HG02943 (cell line): ENCODE measurements around the gene STK17A.
A peak's percentile ranks its signal among the peaks of the same experiment; 100 is the strongest.

Experiments
- ATAC-seq: cut with Tn5 transposase; IDR thresholded peaks from one replicate; pipeline ENCODE4 v1.9.1; 2021; ENCODE audit warnings: mild to moderate bottlenecking, low read depth, moderate library complexity; ENCODE audit not compliant: unreplicated experiment

The STK17A gene

GRCh38 chr7:43629857-43630256 is 46.9 kb downstream of the STK17A start:
- ATAC-seq: no peak

DNA sequence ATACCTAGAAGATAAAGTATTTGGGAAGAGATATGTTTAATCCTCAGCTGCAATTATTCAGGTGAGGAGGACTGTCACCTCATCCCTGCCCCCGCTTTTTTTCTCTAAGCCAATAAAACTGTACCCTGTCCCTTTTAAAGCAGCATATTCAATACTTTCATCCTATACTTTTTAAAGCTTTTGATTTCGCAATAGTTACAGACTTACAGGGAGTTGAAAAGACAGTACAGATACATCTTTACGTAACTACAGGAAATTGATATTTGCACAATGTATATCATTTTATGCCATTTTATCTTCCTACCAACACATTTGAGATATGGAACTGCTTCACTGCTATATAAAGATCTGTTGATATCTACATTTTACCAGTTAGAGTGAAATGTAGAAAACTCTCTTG is 47.6 kb downstream of the STK17A start:
- no peak for ATAC-seq

DNA sequence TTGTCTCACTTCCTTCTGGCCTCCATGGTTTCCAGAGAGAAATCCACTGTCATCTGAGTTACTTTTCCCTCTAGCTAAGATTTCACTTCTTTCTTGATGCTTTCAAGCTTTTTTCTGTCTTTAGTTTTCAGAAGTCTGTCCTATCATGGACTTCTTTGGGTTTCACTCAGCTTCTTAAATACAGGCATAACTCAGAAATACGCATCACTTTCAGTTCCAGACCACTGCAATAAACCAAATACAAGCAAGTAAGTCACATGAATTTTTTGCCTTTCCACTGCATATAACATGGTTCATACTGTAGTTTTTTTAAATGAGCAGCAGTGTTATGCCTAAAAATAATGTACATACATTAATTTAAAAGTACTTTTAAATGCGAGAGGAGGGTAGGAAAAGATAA is 48.7 kb downstream of the STK17A start:
- ATAC-seq: no peak

GRCh38 chr7:43632746-43633145 is 49.8 kb downstream of the STK17A start:
- no peak for ATAC-seq

DNA sequence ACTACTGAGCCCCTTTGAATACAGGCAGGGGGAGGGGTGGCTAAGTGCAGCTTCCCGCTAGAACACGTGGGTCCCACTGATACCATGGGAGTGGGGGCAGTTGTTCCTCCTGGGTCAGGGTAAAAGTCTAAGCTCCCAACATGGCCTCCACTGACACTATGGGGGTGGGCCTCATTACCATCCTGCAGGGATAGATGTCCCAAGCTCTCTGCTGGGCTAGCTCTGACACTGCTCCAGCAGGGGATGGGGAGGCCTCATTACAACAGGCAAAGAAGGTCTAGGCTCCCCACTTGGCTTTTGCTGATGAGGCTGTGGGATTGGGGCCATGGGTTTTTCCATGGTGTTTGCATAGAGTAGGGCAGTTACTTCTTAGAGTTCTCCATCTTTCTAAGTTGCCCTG is 51.5 kb downstream of the STK17A start:
- ATAC-seq: no peak

GRCh38 chr7:43636093-43636492 is 53.2 kb downstream of the STK17A start:
- ATAC-seq: no peak

DNA sequence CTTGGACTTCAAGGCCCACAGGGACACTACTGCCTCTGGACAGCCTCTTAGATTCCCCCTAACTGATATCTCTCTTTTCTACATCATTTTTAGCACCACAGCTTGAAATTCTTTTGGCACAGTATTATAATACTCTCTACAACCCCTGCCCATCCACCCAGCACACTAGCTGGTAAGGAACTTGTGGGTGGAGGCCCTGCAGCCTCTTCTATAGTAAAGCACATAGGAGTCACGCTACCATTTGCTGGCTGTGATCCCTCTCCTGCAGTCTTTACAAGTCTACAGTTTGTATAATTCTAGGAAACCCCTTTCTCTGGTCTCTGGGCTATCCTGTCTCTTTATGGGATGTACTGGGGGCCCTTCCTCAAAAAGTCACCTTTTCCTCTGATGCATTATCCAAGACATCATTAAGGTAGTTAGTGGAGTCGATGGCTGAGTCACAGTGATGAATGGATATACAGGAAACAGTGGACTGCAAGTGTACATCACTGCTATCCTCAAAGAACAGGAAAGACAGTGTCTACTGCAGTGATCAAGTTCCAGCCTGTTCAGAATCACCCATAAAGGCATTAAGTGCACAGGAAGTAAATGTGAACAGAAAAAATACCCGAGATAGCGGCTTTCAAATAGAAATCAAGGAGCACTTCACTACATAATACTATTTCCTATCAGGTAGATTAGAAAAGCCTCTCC is 54.4 kb downstream of the STK17A start:
- no peak for ATAC-seq

DNA sequence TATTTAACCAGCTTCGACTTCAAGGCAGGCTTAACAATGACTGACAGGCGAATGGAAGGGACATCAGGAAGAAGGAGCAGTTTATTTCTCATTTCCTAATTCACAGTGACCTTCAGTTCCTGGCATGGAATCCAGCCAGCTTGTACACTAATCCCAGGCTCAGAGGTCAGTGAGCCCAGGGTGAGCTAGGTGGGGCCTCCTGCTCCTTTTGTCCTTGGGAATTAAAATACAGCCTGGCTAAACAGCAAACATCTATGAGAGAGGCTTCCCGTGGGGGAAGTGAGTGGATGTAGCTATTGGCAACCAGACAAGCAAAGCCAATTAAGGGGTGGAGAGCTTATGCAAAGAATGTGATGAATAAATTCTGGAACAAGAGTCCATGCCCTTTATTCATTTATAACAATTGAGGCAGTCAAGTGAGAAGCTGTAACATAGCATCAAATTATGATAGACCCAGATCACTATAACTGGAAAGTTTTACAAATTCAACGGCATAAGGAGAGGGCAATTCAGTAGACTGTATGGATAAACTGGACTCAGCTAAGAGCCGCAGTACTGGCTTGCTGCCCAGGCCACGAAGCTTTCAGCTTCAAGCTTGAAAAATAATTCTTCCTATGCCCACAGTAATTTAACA is 57.1 kb downstream of the STK17A start:
- ATAC-seq: no peak

DNA sequence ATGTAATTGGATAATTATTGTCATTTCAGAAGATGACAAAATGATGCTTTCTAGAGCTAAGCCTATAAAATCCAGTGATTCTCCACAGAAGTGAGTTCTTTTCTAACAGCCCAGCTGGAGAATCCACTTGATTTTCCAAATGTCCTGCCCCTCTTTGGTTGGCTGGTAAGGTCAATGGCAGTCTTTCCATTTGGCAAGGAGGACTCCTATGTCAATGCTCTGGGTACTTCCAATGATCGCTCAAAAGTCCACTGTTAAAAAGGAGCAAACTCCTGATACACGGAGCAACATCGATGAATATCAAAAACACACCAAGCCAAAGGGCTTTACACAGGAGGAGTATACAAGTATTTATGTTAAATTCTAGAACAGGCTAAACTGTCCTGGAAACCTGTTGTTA is 57.8 kb downstream of the STK17A start:
- ATAC-seq: no peak

DNA sequence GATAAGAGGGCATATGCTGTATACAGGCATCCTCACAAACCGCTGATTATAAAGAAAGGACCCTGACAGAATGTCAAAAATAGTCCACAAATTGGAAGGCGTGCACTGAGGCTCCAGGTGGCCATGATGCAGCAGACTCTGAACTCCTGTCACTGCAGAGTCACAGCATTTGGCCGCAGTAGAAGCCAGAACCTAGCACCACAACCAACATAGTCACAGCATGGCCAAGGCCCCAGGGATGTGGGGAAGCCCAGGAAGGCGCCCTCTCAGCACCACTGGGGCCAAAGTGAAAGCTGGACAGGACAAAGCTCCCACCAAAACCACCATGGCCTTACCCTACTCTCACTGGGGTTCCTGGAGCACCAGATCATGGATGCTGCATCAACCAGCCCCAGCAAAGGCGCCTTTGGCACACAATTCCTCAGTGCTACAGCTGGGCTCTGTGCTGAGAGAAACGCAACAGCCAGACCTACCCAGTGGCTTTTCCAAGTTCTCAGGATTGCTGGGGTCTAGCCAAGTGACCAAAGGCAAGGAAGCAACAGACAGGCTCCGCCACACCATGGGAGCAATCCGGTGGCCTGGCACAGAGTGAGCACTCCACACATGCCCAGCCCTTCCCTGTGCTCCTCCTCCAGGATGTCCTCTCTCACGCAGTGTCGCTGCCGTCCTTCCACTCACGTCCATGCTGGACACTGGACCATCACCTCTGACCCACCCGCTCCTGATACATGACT is 60.2 kb downstream of the STK17A start:
- no peak for ATAC-seq

DNA sequence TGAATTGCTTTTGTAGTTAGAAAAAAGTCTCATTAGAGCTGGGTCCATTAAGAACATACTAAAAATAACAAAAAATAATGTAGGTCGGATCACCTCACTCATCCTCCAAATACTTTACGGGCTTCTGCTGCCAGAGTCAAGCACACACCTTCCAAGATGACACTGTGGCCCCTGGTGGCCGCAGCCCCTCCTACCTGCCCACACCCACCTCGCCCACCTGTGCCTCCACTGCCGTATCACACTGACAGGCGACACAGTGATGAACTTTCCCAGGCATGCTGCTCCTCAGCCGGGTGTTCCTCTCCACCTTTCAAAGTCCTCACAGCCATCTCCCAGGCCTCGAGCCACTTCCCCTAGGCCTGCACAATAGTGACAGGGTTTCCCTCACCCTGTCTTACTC is 60.9 kb downstream of the STK17A start:
- no peak for ATAC-seq

DNA sequence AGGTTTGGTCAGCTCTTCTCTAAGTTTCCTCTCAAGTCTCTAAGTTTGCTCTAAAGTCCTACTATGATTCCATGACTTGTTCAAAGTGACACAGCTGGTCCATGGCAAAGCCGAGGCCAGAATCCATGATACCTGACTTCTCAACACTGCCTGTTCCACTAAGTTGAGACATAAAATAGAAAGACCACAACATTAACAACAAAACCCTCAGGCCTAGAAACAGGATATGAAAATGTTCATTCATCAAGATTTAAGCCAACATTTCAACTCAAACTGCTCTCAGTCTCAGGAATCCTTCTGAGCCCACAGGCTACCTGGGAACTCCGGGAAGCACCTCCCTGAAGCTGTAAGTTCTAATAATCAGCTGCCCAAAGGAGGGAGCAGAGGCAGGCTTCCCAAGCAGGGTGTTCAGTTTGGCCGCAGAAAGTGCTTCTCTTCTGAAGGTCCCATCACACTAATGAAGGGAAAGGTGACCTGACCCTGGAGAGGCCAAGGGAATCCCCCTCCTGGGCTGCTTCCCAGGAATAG is 62.9 kb downstream of the STK17A start:
- no peak for ATAC-seq

- ATAC-seq: no peak
Measured at GRCh38 chr7:43646603-43647338, 63.9 kb downstream of the STK17A start.

DNA sequence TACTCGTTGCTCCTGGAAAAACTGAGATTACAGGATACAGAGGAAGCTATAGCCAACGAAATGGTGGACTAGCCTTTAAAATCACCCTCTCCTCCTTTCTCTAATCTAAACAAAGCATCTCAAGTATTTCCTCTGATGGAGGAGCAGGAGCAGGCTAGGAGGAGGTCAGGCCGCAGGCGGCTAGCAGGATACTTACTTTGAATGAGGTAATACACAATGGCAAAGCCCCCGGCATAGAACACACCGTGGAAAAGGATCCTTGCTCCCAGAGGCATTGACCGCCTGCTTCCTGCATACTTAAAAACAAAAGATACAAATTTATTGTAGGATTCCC is 64.4 kb downstream of the STK17A start:
- no peak for ATAC-seq

DNA sequence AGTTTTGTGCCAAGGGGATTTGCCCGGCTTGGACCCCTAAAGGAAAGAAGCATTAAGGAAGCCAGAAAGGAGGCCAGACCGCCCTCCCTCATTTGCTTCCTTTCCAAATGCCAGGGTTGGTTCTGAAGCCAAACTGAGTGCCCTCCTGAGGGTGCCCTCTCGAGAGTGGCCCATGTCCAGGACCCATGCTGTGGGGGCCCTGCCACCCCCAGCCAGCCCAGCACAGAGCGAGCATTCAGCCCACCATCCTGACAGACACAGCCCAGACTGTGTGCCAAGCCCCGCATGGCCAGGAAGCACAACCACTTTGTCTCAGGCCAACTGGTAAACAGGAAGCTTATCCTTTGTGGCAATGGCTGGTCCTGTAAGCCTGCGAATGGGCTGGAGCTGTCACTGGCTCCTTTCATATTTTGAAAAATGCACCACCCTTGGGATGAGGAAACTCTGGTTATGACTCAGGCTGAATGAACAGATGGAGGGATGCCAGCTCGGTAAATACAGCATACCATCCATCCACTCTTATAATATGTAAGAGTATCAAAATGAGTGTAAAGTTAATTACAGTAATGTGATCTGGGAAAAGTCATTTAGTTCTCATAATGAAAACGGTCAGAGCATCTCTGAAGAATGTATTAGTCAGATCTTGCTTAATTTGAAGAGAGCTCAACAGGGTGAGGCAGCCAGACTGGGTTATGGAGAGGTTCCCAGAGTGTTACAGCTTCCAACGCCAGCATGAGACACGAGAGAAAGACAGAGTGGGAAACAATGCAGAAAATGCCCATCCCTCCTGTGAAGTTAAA is 65.0 kb downstream of the STK17A start:
- no peak for ATAC-seq

DNA sequence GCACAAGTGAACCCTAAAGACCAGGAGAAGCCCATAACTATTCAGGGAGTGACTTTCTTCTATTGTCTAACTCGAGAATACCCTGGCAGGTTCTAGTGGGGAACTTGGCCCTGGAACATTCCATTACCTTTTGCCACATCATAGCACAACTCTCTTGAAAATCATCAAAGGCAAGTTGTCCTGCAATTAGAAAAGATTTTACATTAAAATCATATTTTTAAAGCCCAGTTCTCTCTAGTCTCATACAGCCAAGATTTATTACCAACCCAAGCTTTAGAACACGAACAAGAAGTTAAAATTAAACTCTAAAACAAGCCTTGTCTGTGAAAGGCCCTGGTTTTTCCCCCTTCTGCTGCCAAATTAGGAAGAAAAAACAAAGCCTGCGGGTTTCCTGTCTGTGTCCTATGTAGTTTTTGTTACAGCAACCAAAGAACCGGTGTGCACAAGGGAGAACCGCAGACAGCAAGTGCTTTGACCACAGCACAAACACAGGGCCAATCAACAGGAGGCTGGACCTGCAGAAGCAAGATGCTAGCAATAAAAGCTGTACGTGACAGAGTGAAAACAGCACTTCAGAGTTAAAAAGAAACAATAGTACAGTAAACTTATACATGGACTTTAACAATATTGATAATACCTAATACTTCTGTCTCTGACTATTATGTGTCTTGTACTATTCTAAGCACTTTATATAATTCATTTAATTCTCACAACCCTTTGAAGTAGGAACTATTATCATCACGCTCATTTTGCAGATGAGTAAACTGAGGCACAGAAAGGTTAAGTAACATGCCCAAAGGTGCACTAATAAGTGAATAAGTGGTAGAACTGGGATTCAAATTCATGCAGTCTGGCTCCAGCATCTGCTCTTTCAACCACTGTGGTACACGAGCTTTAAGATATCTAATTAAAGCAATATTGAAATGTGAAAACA is 65.8 kb downstream of the STK17A start:
- peak; percentile 52 for ATAC-seq

DNA sequence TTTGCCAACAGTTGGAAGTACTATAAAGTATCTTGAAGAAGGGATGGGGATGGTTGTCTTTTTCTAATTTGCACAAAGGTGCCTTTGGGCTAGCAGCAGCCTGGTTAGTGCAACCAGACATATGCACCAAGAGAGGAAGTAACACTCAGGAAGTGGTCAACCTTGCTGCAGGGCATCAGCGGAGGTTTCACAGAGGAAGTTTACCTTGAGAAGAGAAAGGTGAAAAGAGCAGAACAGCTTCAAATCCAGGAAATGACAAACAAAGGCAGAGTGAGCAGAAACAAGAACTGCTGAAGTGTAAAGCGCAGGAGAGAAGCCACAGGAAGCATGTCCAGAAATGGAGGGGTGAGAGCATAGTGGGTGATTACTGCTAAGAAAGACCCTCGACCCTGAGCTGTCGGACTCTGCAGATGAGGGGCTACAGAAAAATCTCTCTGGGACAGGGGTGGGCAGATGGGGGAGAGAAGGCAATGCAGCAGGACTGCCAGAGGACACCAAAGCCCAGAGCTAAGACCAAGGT is 66.9 kb downstream of the STK17A start:
- ATAC-seq: peak; percentile 63

DNA sequence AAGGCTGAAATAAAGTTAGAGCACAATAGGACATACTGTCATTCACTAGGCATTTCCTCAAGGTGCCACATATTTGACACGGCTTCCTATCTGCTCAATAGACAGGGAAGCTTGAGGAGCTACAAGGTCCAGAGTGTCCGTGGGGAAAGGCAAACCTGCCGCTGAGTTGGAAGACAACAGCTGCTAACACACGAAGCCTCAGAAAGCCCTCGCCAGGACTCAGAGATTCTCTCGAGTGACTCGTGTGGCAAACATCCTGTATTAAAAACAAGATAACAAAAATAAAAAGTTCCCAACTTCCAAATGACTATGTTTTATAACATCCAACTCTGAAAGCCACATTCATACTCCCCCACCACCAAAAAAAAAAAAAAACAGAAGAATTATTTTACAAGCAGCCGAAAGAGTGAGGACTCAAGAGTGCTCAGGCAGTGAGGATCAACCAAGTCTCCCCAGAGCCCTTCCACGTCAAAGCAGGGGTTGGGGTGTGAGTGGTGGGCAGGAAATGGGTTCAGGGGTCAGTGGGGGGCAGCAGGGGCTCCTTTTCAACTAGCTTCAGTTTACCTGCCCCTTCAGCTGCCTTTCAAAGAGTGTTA is 67.6 kb downstream of the STK17A start:
- no peak for ATAC-seq

DNA sequence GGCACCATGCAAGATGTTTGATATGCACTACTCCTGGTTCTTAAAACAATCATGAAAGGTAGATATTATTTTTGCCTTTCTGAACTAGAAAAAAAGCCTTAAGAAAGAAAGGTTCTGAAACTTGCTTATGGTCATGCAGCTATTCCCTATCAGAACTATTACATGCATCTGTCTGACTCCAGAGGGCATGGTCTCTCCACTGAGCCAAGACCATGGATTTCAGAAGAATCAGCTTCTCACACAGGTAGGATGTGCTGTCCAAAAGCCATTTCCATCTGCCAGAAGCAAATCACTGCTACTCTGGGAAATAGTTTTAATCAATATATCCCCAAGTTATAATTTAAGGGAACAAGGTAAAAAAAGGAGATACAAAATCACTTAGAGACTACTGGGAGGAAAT is 69.5 kb downstream of the STK17A start:
- no peak for ATAC-seq
